SIG-M5 (cell line): ENCODE data around the gene MAMDC2.

Source experiments
- DNase-seq: peaks from one replicate; lab custom pipeline; 2025; lab: John Stamatoyannopoulos, UW

MAMDC2 gene

DNA sequence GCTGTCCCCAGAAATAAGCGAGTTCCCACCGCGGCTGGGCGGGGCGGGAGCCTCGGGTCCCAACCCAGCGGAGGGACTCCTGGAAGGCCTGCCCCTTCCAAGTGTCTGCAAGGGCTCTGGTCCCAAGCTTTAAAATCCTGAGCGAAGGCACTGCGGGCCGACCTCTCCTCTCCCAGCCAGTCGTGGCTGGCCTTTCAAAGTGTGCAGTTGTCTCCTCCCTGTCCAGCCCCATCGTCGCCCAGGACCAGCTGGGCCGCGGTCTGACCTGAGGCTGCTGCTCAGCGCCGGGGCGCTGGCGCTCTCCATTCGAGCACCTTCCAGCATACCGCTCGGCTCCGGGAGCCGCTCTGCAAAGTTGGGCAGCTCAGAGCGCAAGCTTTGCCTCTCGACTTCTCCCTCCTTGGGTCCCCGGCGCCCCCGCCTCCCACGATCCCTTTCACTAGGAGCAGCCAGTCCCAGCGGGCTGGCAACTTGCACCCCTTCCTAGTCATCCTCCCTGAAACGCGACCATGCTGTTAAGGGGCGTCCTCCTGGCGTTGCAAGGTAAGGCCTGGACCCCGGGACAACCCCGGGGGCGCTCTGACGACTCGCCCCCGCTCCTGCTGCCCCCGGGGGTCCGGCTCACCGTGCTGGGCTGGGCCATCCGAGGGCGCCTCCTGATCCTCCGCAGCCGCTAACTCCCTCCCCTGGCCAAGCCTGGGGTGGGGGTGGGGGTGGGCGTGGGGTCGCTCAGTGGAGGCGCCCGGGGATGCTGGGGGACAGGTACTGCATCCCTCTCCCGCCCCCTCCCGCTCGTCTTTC lies at the start of gene MAMDC2:
MAMDC2 (plus strand) TSS at position 160 of the 801 bp plus-strand sequence; CDS start at position 510, 350 bp downstream.
- DNase-seq = no peak

DNA sequence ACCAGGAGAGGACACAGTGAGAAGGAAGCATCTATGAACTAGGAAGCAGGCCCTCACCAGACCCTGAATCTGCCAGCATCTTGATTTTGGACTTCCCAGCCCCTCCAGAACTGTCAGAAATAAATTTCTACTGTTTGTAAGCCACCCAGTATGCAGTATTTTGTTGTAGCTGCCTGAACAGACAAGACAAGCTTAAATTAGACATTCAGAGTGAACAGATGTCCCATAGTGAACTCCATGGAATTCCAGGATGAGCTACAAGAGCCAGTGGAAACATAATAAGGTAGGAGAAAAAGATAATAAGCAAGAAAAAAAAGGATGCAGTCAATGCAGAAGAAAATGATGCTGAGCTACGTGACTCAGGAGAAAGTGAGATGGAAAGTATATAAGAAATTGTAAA lies 47.8 kb upstream of the MAMDC2 start:
- no peak for DNase-seq

DNA sequence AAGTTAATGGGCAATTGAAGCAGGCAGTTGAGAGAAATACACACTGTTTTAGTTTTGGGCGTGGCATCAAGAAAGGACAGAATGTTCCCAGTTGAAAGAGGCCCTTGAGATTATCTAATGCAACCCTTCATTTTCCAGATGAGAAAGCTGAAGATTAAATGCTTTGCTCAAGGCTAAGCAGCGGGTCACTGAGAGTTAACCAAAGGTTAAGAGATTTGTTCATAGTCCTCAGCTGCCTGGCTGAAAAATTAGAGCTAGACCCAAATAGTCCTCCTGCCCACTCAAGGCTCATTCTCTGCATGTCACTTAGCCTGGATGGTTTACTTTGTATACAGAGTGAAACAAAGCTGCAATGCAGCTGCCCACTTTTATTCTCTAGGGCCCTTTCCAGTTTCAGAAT lies 46.7 kb upstream of the MAMDC2 start:
- no peak for DNase-seq

DNA sequence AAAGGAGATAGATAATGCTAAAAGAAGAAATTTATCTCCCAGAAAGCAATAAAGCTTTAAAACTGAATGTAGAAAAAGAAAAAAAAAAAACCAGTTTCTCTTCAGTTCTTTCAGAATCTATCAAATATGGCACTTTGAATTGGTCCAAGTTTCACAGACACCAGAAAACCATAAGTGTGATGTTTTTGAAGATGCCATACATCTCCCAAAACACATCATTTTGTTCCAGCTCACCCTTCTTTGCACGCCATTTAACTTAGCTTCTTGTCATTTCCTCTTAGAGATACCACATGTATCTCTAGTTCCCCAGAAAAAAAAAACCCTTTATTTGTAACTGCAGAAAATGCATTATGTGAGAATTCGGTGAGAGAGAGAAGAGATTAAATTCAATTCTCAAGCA lies 46.1 kb upstream of the MAMDC2 start:
- DNase-seq = no peak

- DNase-seq = no peak
These were observed 44.3 kb upstream of the MAMDC2 start for GRCh38 chr9:69999315-69999714.

GRCh38 chr9:70000469-70000868 lies 43.2 kb upstream of the MAMDC2 start:
- no peak for DNase-seq

GRCh38 chr9:70003901-70004714 lies 39.5 kb upstream of the MAMDC2 start:
- DNase-seq = no peak

DNA sequence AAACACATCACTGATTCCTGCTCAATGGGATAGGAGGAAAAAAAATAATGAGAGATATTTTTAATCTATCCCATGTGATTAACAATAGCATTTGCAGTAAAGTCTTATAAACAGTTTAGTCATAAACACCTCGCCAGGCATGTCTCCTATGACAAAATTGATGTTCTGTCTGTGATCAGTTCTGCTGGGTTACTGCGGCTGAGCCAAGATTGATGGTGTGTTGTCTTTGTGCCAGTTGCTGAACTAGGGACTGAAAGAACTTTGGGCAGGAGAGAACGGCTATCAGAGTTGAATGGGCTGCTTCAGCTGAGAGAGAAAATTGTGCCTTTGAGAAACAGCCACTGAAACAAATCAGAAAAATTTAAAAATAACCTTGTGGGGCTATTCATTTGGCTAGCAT lies 37.3 kb upstream of the MAMDC2 start:
- DNase-seq = no peak

GRCh38 chr9:70007831-70008230 lies 35.8 kb upstream of the MAMDC2 start:
- DNase-seq = no peak

DNA sequence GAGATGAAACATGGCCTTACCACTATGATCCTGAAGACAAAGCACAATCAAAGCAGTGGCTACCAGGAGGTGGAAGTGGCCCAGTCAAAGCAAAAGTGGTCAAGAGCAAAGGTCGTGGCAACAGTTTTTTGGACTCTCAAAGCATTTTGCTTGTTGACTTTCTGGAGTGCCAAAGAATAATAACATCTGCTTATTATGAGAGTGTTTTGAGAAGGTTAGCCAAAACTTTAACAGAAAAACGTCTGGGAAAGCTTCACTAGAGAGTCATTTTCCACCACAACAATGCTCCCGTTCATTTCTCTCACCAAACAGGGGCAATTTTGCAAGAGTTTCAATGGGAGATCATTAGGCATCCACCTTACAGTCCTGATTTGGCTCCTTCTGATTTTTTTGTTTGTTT lies 33.6 kb upstream of the MAMDC2 start:
- no peak for DNase-seq

- DNase-seq = no peak
These were observed 32.3 kb upstream of the MAMDC2 start for GRCh38 chr9:70011366-70011765.

- DNase-seq = no peak
These were observed 31.1 kb upstream of the MAMDC2 start for GRCh38 chr9:70012569-70012968.

GRCh38 chr9:70013598-70014196 lies 30.0 kb upstream of the MAMDC2 start:
- DNase-seq = no peak

DNA sequence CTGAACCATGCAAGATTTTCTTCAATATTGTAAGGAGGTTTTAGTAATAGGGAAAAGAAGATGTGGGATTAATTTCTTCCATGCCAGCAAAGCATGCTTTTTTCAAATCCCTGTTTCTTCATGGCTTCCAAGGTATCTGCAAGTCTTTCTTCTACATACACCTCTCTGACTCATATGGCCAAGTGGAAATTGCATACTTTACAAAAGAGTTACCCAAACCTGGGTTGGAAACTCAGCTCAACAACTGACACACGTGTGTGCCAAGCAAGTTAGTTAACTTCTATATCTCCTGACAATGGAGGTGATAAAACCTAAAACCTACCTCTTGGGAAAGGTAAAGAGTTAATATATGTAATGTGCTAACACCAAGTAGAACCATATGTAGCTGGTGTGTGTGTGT lies 28.5 kb upstream of the MAMDC2 start:
- no peak for DNase-seq

DNA sequence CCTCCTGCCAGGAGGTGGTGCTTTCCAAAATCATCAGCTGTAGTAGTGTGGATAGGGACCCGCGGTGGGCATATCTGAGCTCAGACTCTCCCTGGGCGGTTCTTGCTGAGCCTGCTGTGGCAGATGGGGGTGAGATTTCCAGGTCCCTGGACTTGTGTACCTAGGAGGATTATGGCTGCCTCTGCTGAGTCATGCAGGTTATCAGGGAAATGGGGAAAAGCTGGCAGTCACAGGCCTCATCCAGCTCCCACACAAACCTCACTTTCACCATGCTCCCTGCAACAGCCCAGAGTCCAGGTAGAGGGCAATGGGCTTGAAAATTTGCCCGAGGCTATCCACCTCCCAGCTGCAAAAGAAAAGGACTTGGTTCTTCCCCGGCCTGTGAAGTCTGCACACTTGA lies 23.4 kb upstream of the MAMDC2 start:
- DNase-seq = no peak

GRCh38 chr9:70020991-70021571 lies 22.6 kb upstream of the MAMDC2 start:
- DNase-seq = no peak

DNA sequence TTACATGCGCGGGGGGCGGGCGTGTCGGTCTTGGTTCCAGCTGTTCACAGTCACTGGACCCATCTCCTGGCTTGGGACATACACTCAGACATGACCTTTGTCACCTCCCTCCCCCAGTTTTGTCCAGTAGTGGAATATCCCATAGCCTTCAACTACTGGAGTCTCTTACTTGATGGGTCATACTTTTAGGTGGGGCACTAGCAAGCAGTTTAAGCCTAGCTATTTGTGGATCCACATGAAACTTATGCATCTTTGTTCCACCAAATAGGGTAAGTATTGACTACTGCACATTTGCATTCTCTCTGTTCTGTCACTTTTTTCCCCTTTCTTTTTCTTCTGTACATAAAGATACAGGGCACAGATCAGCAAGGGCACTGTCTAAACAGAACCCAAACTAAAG lies 15.4 kb upstream of the MAMDC2 start:
- DNase-seq = no peak

- no peak for DNase-seq
These were observed 13.5 kb upstream of the MAMDC2 start for GRCh38 chr9:70030156-70030555.

GRCh38 chr9:70031141-70031545 lies 12.5 kb upstream of the MAMDC2 start:
- DNase-seq = no peak

- DNase-seq = no peak
These were observed 9.4 kb upstream of the MAMDC2 start for GRCh38 chr9:70034271-70034711.

- no peak for DNase-seq
These were observed 8.0 kb upstream of the MAMDC2 start for GRCh38 chr9:70035691-70036090.

DNA sequence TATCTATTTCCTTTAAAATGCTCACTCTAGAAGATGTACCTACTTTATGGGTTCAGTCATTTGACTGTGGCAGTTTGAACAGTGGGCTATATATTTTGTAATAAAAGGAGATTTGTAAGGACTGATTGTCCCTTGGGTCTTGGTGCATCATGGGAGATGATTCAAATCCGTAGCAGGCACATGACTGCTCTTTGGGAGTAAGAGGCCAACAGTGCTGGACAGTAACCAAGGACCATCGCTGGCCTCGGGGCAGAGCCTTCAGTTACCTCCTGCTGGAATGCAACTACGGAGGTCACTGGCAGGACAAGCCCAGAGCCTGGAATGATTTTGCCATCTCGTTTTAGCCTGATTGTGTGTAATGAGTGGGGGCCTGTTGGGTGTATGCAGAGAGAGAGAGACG lies 7.0 kb upstream of the MAMDC2 start:
- no peak for DNase-seq
